Measurements from ENCODE around the gene CASTOR2. TPM values are rescaled to one million over a fixed set of nuclear protein-coding genes. Genes with fewer than 3 reads are reported as not detected.
A peak's percentile ranks its signal among the peaks of the same experiment; 100 is the strongest.

CASTOR2 gene
- total and polyA plus RNA-seq, 11 donors = 9.6 to 180 (median 27.7) TPM

DNA sequence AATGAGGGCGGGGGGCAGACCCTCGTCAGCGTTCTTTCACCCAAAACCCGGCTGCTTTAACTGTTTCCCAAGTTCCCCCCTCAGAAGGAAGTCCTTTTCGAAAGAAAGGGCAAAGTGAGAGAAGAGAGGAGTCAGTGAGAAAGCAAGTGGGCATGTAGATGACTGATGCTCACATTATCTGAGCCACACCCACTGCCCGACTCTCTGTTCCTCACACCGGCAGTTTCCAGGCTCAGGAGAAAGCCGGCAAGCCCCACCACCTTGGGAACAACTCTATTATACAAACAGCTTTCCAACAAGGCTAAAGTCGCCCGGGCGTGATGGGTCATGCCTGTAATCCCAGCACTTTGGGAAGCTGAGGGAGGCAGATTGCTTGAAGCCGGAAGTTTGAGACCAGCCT lies 86.0 kb downstream of the CASTOR2 start:
- 91 to 92% (median 91%) methylated on average over 12 of the region's 12 CpGs for WGBS, 4 donors
- intact Hi-C loops (cut with DNase I) = no loop called here
- no peak overlapping the region for H3K27ac ChIP-seq

DNA sequence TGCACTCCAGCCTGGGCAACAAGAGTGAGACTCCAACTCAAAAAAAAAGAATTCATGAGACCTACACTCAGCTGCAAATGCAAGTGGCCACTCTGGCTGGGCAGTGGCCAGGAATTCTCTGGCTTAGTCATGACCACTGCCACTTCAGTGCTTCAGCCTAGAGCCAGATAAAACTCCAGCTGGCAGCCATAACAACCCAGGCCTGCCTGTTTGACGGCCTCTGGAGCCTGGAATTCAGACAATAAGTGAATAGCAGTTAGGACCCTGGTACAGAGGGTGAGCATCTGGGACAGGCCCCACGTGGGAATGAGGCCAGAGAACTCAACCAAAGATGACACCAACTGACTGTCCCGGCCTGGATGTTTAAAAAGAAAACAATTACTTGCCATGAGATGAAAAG lies 90.2 kb downstream of the CASTOR2 start:
- DNase-seq = peak; percentile 65 to 86 (median 79)

More for the DNA sequence above, 86.0 kb downstream of the CASTOR2 start:
- no peak for DNase-seq
- Histone ChIP-seq H3K4me1 (peaks cover 0 to 27% (median 11%) of the 10 kb centered on the region in 12 donors), H3K9me3 (no peaks in the 10 kb centered on the region), H3K27me3 (no peaks in the 10 kb centered on the region), H3K36me3 (peaks cover 0 to 82% (median 74%) of the 10 kb centered on the region in 9 donors), H3K4me3 (no peak overlapping the region)
- TF ChIP-seq, protein P1, sequence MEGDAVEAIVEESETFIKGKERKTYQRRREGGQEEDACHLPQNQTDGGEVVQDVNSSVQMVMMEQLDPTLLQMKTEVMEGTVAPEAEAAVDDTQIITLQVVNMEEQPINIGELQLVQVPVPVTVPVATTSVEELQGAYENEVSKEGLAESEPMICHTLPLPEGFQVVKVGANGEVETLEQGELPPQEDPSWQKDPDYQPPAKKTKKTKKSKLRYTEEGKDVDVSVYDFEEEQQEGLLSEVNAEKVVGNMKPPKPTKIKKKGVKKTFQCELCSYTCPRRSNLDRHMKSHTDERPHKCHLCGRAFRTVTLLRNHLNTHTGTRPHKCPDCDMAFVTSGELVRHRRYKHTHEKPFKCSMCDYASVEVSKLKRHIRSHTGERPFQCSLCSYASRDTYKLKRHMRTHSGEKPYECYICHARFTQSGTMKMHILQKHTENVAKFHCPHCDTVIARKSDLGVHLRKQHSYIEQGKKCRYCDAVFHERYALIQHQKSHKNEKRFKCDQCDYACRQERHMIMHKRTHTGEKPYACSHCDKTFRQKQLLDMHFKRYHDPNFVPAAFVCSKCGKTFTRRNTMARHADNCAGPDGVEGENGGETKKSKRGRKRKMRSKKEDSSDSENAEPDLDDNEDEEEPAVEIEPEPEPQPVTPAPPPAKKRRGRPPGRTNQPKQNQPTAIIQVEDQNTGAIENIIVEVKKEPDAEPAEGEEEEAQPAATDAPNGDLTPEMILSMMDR (IDR thresholded peaks at IDR 0.05) = no peak
- no peak for TF ChIP-seq POLR2A (IDR thresholded peaks at IDR 0.05)
- no peak for ATAC-seq

DNA sequence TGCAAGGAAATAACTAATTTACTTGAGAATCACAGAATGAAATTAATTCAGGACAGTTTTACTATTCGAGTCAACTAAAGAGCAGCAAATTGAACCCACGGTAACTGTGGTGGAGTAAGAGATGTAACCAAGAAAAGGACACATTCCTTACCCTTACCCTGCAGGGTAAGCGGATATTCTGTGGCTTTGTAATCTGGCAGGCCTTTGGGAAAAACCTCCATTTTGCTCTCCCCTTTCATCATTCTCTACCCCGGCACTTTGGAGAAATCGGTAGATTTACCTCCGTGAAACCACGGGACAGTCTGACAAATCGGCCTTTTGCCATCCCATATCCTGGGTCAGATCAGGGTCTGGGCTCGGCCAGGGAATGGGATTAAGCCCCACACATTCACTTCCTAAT lies 90.7 kb downstream of the CASTOR2 start:
- DNase-seq (no peak), ATAC-seq (no peak)
- no peaks in the 10 kb centered on the region for H3K27me3 ChIP-seq
- peak overlapping the region; percentile 34 to 84 (median 64) for H3K27ac ChIP-seq
- intact Hi-C loops (cut with DNase I) = no loop called here
- H3K36me3 ChIP-seq = peaks cover 0 to 96% (median 94%) of the 10 kb centered on the region in 9 donors
- no peaks in the 10 kb centered on the region for H3K9me3 ChIP-seq
- WGBS, 4 donors = 90 to 96% (median 94%) methylated on average over 9 of the region's 9 CpGs
- peaks cover 0 to 36% (median 13%) of the 10 kb centered on the region in 12 donors for H3K4me1 ChIP-seq
- TF ChIP-seq POLR2A (IDR thresholded peaks at IDR 0.05) = no peak
- TF ChIP-seq, protein P1 (IDR thresholded peaks at IDR 0.05) = no peak
- H3K4me3 ChIP-seq = no peak overlapping the region

More for the DNA sequence above, 90.2 kb downstream of the CASTOR2 start:
- WGBS, 4 donors = 43 to 53% (median 45%) methylated on average over 3 of the region's 3 CpGs
- no peaks in the 10 kb centered on the region for H3K27me3 ChIP-seq
- H3K4me3 ChIP-seq = no peak overlapping the region
- H3K36me3 ChIP-seq = peaks cover 0 to 96% (median 94%) of the 10 kb centered on the region in 9 donors
- no peaks in the 10 kb centered on the region for H3K9me3 ChIP-seq
- H3K4me1 ChIP-seq = peaks cover 0 to 36% (median 13%) of the 10 kb centered on the region in 12 donors
- peak overlapping the region; percentile 34 to 84 (median 64) for H3K27ac ChIP-seq
- intact Hi-C loops (cut with DNase I) = no loop called here
- TF ChIP-seq, protein P1 (IDR thresholded peaks at IDR 0.05) = no peak
- TF ChIP-seq POLR2A (IDR thresholded peaks at IDR 0.05) = no peak
- peak; percentile 79 to 87 (median 84) for ATAC-seq

DNA sequence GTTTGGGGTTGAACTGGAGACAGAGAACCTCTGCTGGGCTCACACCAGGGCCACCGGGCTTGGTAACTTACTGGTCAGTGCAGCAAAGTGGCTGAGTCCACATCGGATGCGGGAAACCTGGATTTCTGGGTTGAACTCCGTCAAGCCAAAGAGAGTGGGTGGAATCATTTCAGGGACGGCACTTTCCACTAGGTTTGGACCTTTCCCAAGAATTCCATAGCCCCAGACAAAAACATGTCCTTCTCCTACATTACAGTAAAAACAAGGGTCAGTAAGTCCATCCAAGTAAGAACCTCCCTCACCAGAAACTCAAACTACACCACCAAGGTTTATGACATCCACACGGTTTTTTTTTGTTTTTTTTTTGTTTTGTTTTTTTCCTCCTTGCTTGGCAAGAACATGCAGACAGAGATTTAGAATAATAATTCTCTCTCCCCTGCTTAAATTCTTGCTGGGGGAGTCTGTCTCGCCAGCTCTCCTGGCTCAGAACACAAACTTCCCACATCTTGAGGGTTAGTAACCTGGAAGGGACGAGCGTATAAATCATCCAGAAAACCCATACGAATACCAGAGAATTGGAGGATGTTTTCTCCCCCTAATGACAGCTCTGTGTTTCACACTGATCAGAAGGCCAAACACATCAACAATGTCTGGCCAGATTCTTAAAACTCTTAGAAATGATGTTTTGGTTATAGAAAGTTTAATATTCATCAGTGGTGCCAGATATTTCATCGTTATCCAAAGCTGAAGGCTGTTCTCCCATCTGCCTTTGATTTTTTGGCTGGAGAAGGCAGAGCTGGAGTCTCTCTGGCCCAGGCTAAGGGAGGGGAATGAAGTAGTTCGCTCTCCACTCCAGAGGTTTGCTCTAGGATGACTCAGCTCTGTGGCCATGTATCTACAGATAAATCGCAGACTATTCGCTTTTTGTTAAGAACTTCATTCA lies 91.6 kb downstream of the CASTOR2 start:
- WGBS, 4 donors = 76 to 81% (median 79%) methylated on average over 14 of the region's 14 CpGs
- DNase-seq (peak in 2 of 5 donors; percentile 32 to 48), ATAC-seq (peak; percentile 18 to 76 (median 54))
- Histone ChIP-seq H3K9me3 (no peaks in the 10 kb centered on the region), H3K4me1 (peaks cover 0 to 36% (median 13%) of the 10 kb centered on the region in 12 donors), H3K27me3 (no peaks in the 10 kb centered on the region), H3K36me3 (peaks cover 0 to 97% (median 94%) of the 10 kb centered on the region in 9 donors), H3K4me3 (no peak overlapping the region), H3K27ac (peak overlapping the region; percentile 10 to 84 (median 64))
- intact Hi-C loops (cut with DNase I) = no loop called here
- no peak for TF ChIP-seq POLR2A (IDR thresholded peaks at IDR 0.05)
- TF ChIP-seq, protein P1 (IDR thresholded peaks at IDR 0.05) = no peak
